K562 (cell line): ENCODE data around the gene RUNX1. TPM values are rescaled to one million over a fixed set of nuclear protein-coding genes. Genes with fewer than 3 reads are reported as not detected.

Experiments
- ATAC-seq: fragments of 200-7000 bp; cut with Tn5 transposase; 3 replicates; pipeline ENCODE4 v1.9.1; 2020; ENCODE audit warnings: moderate library complexity
- BruUV-seq: library from RNA; stranded (reverse); fragments of 400-500 nt; replicated peaks from 2 replicates; lab custom pipeline; 2021; lab: Mats Ljungman, UMichigan
- CTCF ChIA-PET: fragments of 300-600 bp; formaldehyde crosslinking; extraction: SDS; loops from one replicate; lab custom pipeline; 2021; ENCODE audit warnings: low intra/inter-chr PET ratio; lab: Yijun Ruan, JAX
- POLR2A ChIA-PET: fragments of 300-600, 350-650 bp; sonication (Branson Sonifier 250); formaldehyde crosslinking; extraction: SDS; loops from one replicate; lab custom pipeline; 2021; ENCODE audit warnings: antibody characterized with exemption, inconsistent platforms; lab: Yijun Ruan, JAX
- DNase-seq, 4 experiments: peaks; one replicate each; pipeline versions ENCODE4 v3.0.0 to v3.0.0-alpha.2; 2011 to 2018; ENCODE audit warnings: low spot score in 3 of 4, mixed read lengths in 3 of 4; ENCODE audit errors: extremely low read depth in 1 of 4
- FAIRE-seq: peaks from 2 replicates; lab custom pipeline; 2011; peaks lifted over from hg19 to GRCh38; lab: Jason Lieb, UNC
- H2AFZ ChIP-seq: 2 replicates; pipeline ENCODE4 v1.6.0; 2011; ENCODE audit warnings: low read depth, low read length, control low read depth, inconsistent platforms
- H3K27ac ChIP-seq: fragments of 200-600 bp; 3 replicates; pipeline ENCODE4 v1.8.0; 2011; ENCODE audit warnings: low read depth, mild to moderate bottlenecking, control low read depth, inconsistent platforms, low read length, moderate library complexity, mixed read lengths; ENCODE audit errors: extremely low read depth
- H3K27me3 ChIP-seq, 2 experiments: fragments of 300-600 bp in 1 of 2; 2 replicates in 1 of 2; 3 replicates in 1 of 2; pipeline versions ENCODE4 v1.6.0 to v1.8.0; 2011; ENCODE audit warnings: inconsistent platforms in 2 of 2, low read length in 2 of 2, mild to moderate bottlenecking in 1 of 2, mixed read lengths in 1 of 2, moderate library complexity in 1 of 2; ENCODE audit not compliant: control insufficient read depth in 2 of 2, insufficient read depth in 2 of 2
- H3K36me3 ChIP-seq: fragments of 300-600 bp; 3 replicates; pipeline ENCODE4 v1.8.0; 2011; ENCODE audit warnings: mild to moderate bottlenecking, low read length, inconsistent platforms; ENCODE audit not compliant: control insufficient read depth, insufficient read depth
- H3K4me1 ChIP-seq, 2 experiments: fragments of 200-600 bp in 1 of 2; replicated peaks in 1 of 2; 2 replicates in 1 of 2; 3 replicates in 1 of 2; pipeline versions ENCODE4 v1.5.1 to v1.8.0; 2011; ENCODE audit warnings: inconsistent platforms in 2 of 2, low read length in 2 of 2, mild to moderate bottlenecking in 1 of 2, mixed read lengths in 1 of 2, moderate library complexity in 1 of 2; ENCODE audit not compliant: control insufficient read depth in 2 of 2, insufficient read depth in 2 of 2
- H3K4me2 ChIP-seq: 2 replicates; pipeline ENCODE4 v1.6.1; 2011; ENCODE audit warnings: low read length, control low read depth, inconsistent platforms, mixed read lengths; ENCODE audit not compliant: insufficient read depth
- H3K4me3 ChIP-seq: fragments of 200-600 bp; sonication (generic), shearing (Covaris generic); 2 replicates; pipeline ENCODE4 v1.5.1; 2016; ENCODE audit warnings: control low read depth, inconsistent platforms
- H3K79me2 ChIP-seq: fragments of 200-600 bp; 3 replicates; pipeline ENCODE4 v1.8.0; 2011; ENCODE audit warnings: low read length, inconsistent platforms; ENCODE audit not compliant: control insufficient read depth, insufficient read depth
- H3K9ac ChIP-seq, 2 experiments: 2 replicates each; pipeline versions ENCODE4 v1.6.0 to v1.6.1; 2011; ENCODE audit warnings: low read depth in 2 of 2, low read length in 2 of 2, control low read depth in 1 of 2, inconsistent platforms in 1 of 2, mild to moderate bottlenecking in 1 of 2, mixed read lengths in 1 of 2; ENCODE audit not compliant: insufficient read depth in 1 of 2
- H3K9me1 ChIP-seq: one replicate; pipeline ENCODE4 v1.6.0; 2011; ENCODE audit warnings: inconsistent platforms, mild to moderate bottlenecking, low read length, moderate library complexity; ENCODE audit not compliant: control insufficient read depth, insufficient read depth
- H3K9me3 ChIP-seq: replicated peaks from 2 replicates; pipeline ENCODE4 v1.5.1; 2011; ENCODE audit warnings: low read depth, low read length, inconsistent platforms; ENCODE audit not compliant: control insufficient read depth, insufficient read depth
- H4K20me1 ChIP-seq: replicated peaks from 2 replicates; pipeline ENCODE4 v1.6.1; 2011; ENCODE audit warnings: low read length, inconsistent platforms, mixed read lengths; ENCODE audit not compliant: control insufficient read depth, insufficient read depth
- MYC ChIP-seq, 2 experiments: fragments of 250-450 bp in 1 of 2; sonication (Bioruptor Pico) in 1 of 2; IDR thresholded peaks; 2 replicates each; pipeline versions ENCODE4 v1.5.1 to v1.6.1; 2012 to 2021; ENCODE audit warnings: low read depth in 2 of 2, borderline replicate concordance in 1 of 2, improper control_type of control experiment in 1 of 2, low read length in 1 of 2, mild to moderate bottlenecking in 1 of 2, moderate library complexity in 1 of 2
- ZBTB7A ChIP-seq: IDR thresholded peaks from 2 replicates; pipeline ENCODE4 v1.6.1; 2011; ENCODE audit warnings: low read depth, mild to moderate bottlenecking, low read length, moderate library complexity, borderline replicate concordance; ENCODE audit not compliant: control insufficient read depth
- WGBS: fragments of 100-300 bp; shearing (Covaris generic); methylation state at CpG from one replicate; pipeline ENCODE4 v1.1.6; 2016; ENCODE audit warnings: low coverage, mixed read lengths; ENCODE audit not compliant: insufficient coverage; ENCODE audit errors: missing lambda C conversion rate; 5-methylcytosine and 5-hydroxymethylcytosine counted together
- in situ Hi-C: fragments of 300-500 bp; cut with MboI; formaldehyde crosslinking; loops from 4 replicates; pipeline ENCODE4 v1.15.0; 2018; ENCODE audit warnings: inconsistent platforms, mixed read lengths
- intact Hi-C: fragments of 100-400 bp; cut with micrococcal nuclease; formaldehyde crosslinking; loops from 2 replicates; pipeline ENCODE4 v1.14.2; 2022
- polyA plus RNA-seq, 8 experiments: library from polyadenylated mRNA; depleted of rRNA in 4 of 8; stranded (reverse) in 5 of 8; unstranded in 3 of 8; fragments of >200 nt; fragmentation: Nextera tagmentation in 2 of 8; fragmentation: Illumina TruSeq in 1 of 8; extraction: Ambion mirVana in 2 of 8; extraction: Trizol in 1 of 8; gene quantifications; 2 replicates each; pipeline versions ENCODE4 v1.2.1 to v1.2.3, GENCODE V29; 2011 to 2014; ENCODE audit warnings: inconsistent platforms in 1 of 8, missing spikeins in 1 of 8
- total RNA-seq, 7 experiments: library from RNA; depleted of rRNA in 6 of 7; stranded (reverse); fragments of >200 nt in 6 of 7; fragmentation: Illumina TruSeq in 2 of 7; extraction: Trizol in 2 of 7; gene quantifications; 2 replicates each; pipeline versions ENCODE4 v1.2.1 to v1.2.3, GENCODE V29; 2011 to 2021; ENCODE audit warnings: low replicate concordance in 1 of 7
- TF ChIP-seq, protein P1 (sequence below): fragments of 450-650 bp; IDR thresholded peaks from 2 replicates; pipeline ENCODE4 v1.6.1; 2016; ENCODE audit warnings: mild to moderate bottlenecking
- TF ChIP-seq, protein P2 (sequence below): fragments of 250-450 bp; sonication (Bioruptor Pico); IDR thresholded peaks from 2 replicates; pipeline ENCODE4 v1.5.0; 2020; ENCODE audit warnings: mild to moderate bottlenecking, borderline replicate concordance
- TF ChIP-seq, protein P3 (sequence below): fragments of 250-450 bp; sonication (Bioruptor Pico); IDR thresholded peaks from 2 replicates; pipeline ENCODE4 v1.4.0; 2020; ENCODE audit warnings: mild to moderate bottlenecking, moderate library complexity
- TF ChIP-seq, protein P4 (sequence below): fragments of 250-450 bp; sonication (Bioruptor Pico); IDR thresholded peaks from 2 replicates; pipeline ENCODE4 v1.5.0; 2020; ENCODE audit warnings: mild to moderate bottlenecking

The RUNX1 gene
- total and polyA plus RNA-seq, 9 of the 15 experiments (the other 6 are each of a cell fraction or from before 2014, with no cell fraction given): 2.2 to 68.6 (median 17.8) TPM

DNA sequence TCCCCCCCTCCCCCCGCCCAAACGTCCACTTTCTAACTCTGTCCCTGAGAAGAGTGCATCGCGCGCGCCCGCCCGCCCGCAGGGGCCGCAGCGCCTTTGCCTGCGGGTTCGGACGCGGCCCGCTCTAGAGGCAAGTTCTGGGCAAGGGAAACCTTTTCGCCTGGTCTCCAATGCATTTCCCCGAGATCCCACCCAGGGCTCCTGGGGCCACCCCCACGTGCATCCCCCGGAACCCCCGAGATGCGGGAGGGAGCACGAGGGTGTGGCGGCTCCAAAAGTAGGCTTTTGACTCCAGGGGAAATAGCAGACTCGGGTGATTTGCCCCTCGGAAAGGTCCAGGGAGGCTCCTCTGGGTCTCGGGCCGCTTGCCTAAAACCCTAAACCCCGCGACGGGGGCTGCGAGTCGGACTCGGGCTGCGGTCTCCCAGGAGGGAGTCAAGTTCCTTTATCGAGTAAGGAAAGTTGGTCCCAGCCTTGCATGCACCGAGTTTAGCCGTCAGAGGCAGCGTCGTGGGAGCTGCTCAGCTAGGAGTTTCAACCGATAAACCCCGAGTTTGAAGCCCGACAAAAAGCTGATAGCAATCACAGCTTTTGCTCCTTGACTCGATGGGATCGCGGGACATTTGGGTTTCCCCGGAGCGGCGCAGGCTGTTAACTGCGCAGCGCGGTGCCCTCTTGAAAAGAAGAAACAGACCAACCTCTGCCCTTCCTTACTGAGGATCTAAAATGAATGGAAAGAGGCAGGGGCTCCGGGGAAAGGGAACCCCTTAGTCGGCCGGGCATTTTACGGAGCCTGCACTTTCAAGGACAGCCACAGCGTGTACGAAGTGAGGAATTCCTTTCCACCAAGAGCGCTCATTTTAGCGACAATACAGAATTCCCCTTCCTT lies 158.1 kb downstream of the RUNX1 start (continued):
- TF ChIP-seq, protein P1, sequence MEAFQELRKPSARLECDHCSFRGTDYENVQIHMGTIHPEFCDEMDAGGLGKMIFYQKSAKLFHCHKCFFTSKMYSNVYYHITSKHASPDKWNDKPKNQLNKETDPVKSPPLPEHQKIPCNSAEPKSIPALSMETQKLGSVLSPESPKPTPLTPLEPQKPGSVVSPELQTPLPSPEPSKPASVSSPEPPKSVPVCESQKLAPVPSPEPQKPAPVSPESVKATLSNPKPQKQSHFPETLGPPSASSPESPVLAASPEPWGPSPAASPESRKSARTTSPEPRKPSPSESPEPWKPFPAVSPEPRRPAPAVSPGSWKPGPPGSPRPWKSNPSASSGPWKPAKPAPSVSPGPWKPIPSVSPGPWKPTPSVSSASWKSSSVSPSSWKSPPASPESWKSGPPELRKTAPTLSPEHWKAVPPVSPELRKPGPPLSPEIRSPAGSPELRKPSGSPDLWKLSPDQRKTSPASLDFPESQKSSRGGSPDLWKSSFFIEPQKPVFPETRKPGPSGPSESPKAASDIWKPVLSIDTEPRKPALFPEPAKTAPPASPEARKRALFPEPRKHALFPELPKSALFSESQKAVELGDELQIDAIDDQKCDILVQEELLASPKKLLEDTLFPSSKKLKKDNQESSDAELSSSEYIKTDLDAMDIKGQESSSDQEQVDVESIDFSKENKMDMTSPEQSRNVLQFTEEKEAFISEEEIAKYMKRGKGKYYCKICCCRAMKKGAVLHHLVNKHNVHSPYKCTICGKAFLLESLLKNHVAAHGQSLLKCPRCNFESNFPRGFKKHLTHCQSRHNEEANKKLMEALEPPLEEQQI: peak; percentile 59; the same call in 1 of the 2 replicates

DNA sequence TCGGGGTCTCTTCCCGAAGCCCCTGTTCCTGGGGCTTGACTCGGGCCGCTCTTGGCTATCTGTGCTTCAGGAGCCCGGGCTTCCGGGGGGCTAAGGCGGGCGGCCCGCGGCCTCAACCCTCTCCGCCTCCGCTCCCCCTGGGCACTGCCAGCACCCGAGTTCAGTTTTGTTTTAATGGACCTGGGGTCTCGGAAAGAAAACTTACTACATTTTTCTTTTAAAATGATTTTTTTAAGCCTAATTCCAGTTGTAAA lies 158.7 kb downstream of the RUNX1 start:
- no peak for ATAC-seq
- in situ Hi-C loops: no loop called here
- intact Hi-C loops: no loop called here
- peaks cover 39% of the 10 kb centered on the region for H3K79me2 ChIP-seq
- ChIA-PET POLR2A (interaction anchor here (0.6 to 5.4 kb wide), 12 partner anchors 10 to 618 kb away, joined by 3 to 54 read pairs (median 6); no protein-coding TSS in a partner anchor), CTCF (interaction anchor here (0.6 to 2.9 kb wide), 3 partner anchors 111 to 509 kb away, joined by 3 to 19 read pairs (median 3); no protein-coding TSS in a partner anchor)
- no peak overlapping the region for H3K4me2 ChIP-seq
- no TSS peak for BruUV-seq
- H4K20me1 ChIP-seq: peaks cover 11% of the 10 kb centered on the region
- H3K27me3 ChIP-seq: no peaks in the 10 kb centered on the region
- WGBS: 87% methylated on average over 3 of the region's 14 CpGs
- peak overlapping the region; percentile 89 to 97; a peak in 3 of 4 replicates for H3K9ac ChIP-seq
- peaks cover 2 to 40% of the 10 kb centered on the region in 2 experiments; a peak in 4 of 5 replicates for H3K4me1 ChIP-seq
- peak overlapping the region; percentile 94; the same call in 2 of the 3 replicates for H3K27ac ChIP-seq
- H3K9me1 ChIP-seq: no peaks in the 10 kb centered on the region
- no peaks in the 10 kb centered on the region for H3K36me3 ChIP-seq
- peak overlapping the region; percentile 83 for H2AFZ ChIP-seq
- no peak overlapping the region for H3K4me3 ChIP-seq
- 0 out of 2 replicates have a peak, but pooled peaks cover 5% of the 10 kb centered on the region for H3K9me3 ChIP-seq
- DNase-seq: no peak
- FAIRE-seq: no peak
- TF ChIP-seq, protein P2, sequence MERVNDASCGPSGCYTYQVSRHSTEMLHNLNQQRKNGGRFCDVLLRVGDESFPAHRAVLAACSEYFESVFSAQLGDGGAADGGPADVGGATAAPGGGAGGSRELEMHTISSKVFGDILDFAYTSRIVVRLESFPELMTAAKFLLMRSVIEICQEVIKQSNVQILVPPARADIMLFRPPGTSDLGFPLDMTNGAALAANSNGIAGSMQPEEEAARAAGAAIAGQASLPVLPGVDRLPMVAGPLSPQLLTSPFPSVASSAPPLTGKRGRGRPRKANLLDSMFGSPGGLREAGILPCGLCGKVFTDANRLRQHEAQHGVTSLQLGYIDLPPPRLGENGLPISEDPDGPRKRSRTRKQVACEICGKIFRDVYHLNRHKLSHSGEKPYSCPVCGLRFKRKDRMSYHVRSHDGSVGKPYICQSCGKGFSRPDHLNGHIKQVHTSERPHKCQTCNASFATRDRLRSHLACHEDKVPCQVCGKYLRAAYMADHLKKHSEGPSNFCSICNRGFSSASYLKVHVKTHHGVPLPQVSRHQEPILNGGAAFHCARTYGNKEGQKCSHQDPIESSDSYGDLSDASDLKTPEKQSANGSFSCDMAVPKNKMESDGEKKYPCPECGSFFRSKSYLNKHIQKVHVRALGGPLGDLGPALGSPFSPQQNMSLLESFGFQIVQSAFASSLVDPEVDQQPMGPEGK (CRISPR knock-in tag): 0 out of 2 replicates have a peak, but pooled peaks have one; percentile 38
- TF ChIP-seq, protein P3, sequence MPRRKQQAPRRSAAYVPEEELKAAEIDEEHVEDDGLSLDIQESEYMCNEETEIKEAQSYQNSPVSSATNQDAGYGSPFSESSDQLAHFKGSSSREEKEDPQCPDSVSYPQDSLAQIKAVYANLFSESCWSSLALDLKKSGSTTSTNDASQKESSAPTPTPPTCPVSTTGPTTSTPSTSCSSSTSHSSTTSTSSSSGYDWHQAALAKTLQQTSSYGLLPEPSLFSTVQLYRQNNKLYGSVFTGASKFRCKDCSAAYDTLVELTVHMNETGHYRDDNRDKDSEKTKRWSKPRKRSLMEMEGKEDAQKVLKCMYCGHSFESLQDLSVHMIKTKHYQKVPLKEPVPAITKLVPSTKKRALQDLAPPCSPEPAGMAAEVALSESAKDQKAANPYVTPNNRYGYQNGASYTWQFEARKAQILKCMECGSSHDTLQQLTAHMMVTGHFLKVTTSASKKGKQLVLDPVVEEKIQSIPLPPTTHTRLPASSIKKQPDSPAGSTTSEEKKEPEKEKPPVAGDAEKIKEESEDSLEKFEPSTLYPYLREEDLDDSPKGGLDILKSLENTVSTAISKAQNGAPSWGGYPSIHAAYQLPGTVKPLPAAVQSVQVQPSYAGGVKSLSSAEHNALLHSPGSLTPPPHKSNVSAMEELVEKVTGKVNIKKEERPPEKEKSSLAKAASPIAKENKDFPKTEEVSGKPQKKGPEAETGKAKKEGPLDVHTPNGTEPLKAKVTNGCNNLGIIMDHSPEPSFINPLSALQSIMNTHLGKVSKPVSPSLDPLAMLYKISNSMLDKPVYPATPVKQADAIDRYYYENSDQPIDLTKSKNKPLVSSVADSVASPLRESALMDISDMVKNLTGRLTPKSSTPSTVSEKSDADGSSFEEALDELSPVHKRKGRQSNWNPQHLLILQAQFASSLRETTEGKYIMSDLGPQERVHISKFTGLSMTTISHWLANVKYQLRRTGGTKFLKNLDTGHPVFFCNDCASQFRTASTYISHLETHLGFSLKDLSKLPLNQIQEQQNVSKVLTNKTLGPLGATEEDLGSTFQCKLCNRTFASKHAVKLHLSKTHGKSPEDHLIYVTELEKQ (CRISPR knock-in tag): 0 out of 2 replicates have a peak, but pooled peaks have one; percentile 64
- TF ChIP-seq, protein P4, sequence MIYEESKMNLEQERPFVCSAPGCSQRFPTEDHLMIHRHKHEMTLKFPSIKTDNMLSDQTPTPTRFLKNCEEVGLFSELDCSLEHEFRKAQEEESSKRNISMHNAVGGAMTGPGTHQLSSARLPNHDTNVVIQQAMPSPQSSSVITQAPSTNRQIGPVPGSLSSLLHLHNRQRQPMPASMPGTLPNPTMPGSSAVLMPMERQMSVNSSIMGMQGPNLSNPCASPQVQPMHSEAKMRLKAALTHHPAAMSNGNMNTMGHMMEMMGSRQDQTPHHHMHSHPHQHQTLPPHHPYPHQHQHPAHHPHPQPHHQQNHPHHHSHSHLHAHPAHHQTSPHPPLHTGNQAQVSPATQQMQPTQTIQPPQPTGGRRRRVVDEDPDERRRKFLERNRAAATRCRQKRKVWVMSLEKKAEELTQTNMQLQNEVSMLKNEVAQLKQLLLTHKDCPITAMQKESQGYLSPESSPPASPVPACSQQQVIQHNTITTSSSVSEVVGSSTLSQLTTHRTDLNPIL (CRISPR knock-in tag): peak; percentile 68; the same call in 1 of the 2 replicates
- TF ChIP-seq MYC (IDR thresholded peaks at IDR 0.05; ENCODE audit: low read depth, low read length): no peak
- peak; percentile 83; the same call in 1 of the 2 replicates for TF ChIP-seq MYC (CRISPR knock-in tag; IDR thresholded peaks at IDR 0.05; ENCODE audit: borderline replicate concordance, low read depth)
- TF ChIP-seq ZBTB7A: 0 out of 2 replicates have a peak, but pooled peaks have one; percentile 3
